GM12865 (cell line): ENCODE results near the gene GLRX2.
A peak's percentile ranks its signal among the peaks of the same experiment; 100 is the strongest.

Source experiments
- DNase-seq: peaks from one replicate; pipeline ENCODE4 v3.0.0; 2010; ENCODE audit warnings: low read depth
- H3K4me3 ChIP-seq: 2 replicates; pipeline ENCODE4 v1.5.1; 2011; ENCODE audit warnings: mild to moderate bottlenecking, low read depth, low read length, control low read depth
- TF ChIP-seq, protein P1 (sequence below): IDR thresholded peaks from 2 replicates; pipeline ENCODE4 v1.5.1; 2011; ENCODE audit warnings: low read length, control low read depth, low read depth, inconsistent platforms; ENCODE audit not compliant: insufficient read depth; ENCODE audit errors: missing control alignments

The GLRX2 gene

DNA sequence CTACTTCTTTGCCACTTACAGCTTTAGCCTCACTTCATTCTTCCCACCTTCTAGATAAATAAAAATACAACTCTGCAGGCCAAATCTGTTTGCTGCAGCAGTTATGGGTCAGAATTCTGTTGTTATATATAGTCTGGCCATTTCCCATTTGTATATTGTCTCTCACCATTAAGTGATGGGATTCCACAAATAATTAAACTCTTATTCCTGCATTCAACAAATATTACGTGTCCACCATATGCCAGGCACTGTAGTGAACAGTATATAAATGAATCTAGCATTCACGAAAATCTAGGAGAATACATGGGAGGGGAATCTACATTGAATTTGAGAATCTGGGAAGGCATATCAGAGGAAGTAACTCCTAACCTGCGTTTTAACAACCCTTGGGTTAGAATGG lies 5.7 kb upstream of the GLRX2 start:
- no peak for DNase-seq
- TF ChIP-seq, protein P1, sequence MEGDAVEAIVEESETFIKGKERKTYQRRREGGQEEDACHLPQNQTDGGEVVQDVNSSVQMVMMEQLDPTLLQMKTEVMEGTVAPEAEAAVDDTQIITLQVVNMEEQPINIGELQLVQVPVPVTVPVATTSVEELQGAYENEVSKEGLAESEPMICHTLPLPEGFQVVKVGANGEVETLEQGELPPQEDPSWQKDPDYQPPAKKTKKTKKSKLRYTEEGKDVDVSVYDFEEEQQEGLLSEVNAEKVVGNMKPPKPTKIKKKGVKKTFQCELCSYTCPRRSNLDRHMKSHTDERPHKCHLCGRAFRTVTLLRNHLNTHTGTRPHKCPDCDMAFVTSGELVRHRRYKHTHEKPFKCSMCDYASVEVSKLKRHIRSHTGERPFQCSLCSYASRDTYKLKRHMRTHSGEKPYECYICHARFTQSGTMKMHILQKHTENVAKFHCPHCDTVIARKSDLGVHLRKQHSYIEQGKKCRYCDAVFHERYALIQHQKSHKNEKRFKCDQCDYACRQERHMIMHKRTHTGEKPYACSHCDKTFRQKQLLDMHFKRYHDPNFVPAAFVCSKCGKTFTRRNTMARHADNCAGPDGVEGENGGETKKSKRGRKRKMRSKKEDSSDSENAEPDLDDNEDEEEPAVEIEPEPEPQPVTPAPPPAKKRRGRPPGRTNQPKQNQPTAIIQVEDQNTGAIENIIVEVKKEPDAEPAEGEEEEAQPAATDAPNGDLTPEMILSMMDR: no peak
- H3K4me3 ChIP-seq: no peak overlapping the region

DNA sequence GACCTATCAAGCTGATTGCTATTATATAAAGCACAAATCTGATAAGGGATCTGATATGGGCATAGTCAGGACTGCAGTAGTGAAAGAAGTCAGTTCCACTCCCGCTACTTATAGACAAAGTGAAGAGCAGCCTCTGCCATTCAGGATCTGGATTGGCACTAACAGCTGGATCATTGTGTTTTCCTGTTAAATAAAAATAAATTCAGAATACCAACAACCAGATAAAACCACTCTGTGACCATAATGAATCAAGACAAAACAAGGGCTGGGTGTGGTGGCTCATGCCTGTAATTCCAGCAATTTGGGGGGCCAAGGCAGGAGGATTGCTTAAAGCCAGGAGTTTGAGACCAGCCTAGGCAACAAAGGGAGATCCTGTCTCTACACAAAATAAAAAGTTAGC lies 5.0 kb upstream of the GLRX2 start:
- TF ChIP-seq, protein P1: no peak
- DNase-seq: no peak
- H3K4me3 ChIP-seq: no peak overlapping the region

DNA sequence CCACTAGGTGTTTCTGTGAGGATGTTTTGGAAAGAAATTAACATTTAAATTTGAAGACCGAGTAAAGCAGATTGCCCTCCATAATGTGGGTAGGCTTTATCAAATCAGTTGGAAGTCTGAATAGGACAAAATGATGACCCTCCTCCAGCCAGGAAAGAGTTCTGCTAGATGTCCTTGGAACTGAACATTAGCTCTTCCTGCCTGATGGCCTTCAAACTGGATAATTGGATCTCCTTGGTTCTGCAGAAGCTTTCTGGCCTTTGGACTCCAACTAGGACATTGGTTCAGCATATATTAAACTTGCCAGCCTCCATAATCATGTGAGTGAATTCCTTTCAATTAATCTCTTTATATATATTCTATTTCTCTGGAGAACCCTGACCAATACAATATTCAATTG lies 4.4 kb upstream of the GLRX2 start:
- no peak overlapping the region for H3K4me3 ChIP-seq
- TF ChIP-seq, protein P1: no peak
- no peak for DNase-seq

- TF ChIP-seq, protein P1: no peak
- no peak overlapping the region for H3K4me3 ChIP-seq
- no peak for DNase-seq
These were observed 3.3 kb upstream of the GLRX2 start for GRCh38 chr1:193108471-193108870.

DNA sequence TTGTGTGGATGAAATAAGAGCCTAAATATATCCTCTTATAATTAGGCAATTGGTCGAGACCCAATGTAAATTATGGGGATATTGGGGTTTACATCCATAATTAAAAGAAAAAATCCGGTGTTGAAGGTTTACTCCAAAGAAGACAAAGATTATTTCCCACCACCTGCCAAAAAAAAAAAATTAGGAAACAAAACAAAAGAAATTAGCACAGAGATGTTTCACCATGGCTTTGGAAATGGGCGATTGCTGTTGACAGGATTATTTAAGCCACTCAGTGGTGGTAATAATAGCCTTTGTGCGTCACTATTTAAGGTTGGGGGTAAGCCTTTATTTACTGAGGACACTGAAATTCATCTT lies 585 bp upstream of the GLRX2 start:
- H3K4me3 ChIP-seq: peak overlapping the region; percentile 89
- TF ChIP-seq, protein P1: no peak
- no peak for DNase-seq

DNA sequence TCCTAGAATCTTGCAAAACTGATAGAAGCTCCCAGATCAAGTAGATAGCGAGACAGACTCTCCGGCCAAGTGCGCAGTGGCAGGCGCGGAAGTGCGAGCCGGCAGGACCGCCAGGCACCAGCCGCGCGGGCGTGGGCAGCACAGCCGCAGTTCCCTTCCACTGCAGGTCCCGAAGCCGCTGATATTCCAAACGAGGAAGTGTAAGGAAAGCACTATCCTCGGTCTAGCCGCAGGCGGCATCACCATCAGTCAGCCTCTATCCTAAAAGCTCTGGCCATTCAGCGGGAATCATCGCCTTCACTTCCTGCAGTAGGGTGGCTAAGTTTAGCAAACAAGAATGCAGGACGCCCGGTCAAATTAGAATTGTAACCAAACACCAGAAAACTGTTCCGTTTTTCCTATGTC lies 710 bp downstream of the GLRX2 start:
- H3K4me3 ChIP-seq: peak overlapping the region; percentile 89
- DNase-seq: peak; percentile 42
- TF ChIP-seq, protein P1: no peak

DNA sequence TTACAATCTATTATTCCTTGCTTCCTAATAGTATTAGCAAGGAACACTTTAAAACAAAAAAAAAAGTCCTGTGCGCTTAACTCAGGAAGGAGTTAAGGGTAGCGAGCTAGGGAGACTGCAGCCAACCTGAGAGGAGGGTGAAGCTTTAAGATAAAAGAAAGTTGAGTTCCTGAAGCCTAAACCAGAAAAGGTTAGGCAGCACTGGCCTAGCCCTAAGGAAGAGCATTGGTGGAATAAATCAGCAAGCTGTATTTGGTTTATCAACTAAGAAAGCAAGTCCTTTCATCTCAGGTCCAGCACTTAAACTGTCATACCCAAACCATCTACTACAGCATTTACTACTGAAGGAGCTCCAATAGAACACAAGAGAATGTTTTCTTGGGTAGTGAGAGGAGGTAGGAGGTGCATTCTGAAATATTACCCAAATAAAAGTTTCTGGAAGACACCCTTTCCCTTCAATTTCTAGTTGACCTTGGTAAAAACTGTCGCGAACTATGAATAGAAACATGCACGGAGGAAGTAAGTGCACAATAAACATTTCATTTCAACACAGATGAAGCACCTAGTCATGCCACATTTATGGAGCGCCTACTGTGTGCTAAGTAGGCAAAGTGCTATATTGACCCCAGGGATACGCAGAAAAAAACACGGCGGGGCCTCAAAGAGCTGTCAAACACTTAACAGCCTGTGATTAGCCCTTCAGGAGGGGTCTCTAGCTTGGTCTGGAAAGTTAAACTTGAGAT lies 1.3 kb downstream of the GLRX2 start:
- TF ChIP-seq, protein P1: no peak

More for the DNA sequence above, 1.3 kb downstream of the GLRX2 start:
- peak overlapping the region; percentile 89 for H3K4me3 ChIP-seq
- DNase-seq: no peak
